SHP77 (cell line): ENCODE measurements around the gene BHLHE41.

Experiments
- DNase-seq, 2 experiments: peaks; one replicate each; lab custom pipeline; 2025; lab: John Stamatoyannopoulos, UW

Gene BHLHE41

GRCh38 chr12:26113853-26114719 is 10.8 kb downstream of the BHLHE41 start:
- DNase-seq: peak; percentile 75 to 87

GRCh38 chr12:26113181-26113654 is 11.6 kb downstream of the BHLHE41 start:
- DNase-seq: peak; percentile 39 to 47

GRCh38 chr12:26112703-26113147 is 12.1 kb downstream of the BHLHE41 start:
- no peak for DNase-seq

- DNase-seq: no peak
Measured at GRCh38 chr12:26112232-26112631, 12.6 kb downstream of the BHLHE41 start.

- DNase-seq: peak in 1 of 2 experiments; percentile 36
Measured at GRCh38 chr12:26109343-26109881, 15.4 kb downstream of the BHLHE41 start.

GRCh38 chr12:26108915-26109314 is 15.9 kb downstream of the BHLHE41 start:
- no peak for DNase-seq

GRCh38 chr12:26106347-26106746 is 18.5 kb downstream of the BHLHE41 start:
- DNase-seq: no peak

- DNase-seq: no peak
Measured at GRCh38 chr12:26102953-26103352, 21.9 kb downstream of the BHLHE41 start.

GRCh38 chr12:26101763-26102162 is 23.1 kb downstream of the BHLHE41 start:
- DNase-seq: no peak

- no peak for DNase-seq
Measured at GRCh38 chr12:26101350-26101734, 23.5 kb downstream of the BHLHE41 start.

- DNase-seq: no peak
Measured at GRCh38 chr12:26100666-26101349, 24.0 kb downstream of the BHLHE41 start.

- DNase-seq: peak; percentile 74
Measured at GRCh38 chr12:26097046-26097878, 27.6 kb downstream of the BHLHE41 start.

- no peak for DNase-seq
Measured at GRCh38 chr12:26096036-26096435, 28.8 kb downstream of the BHLHE41 start.

- DNase-seq: no peak
Measured at GRCh38 chr12:26095186-26095585, 29.7 kb downstream of the BHLHE41 start.

- no peak for DNase-seq
Measured at GRCh38 chr12:26092346-26093105, 32.3 kb downstream of the BHLHE41 start.

- DNase-seq: no peak
Measured at GRCh38 chr12:26091822-26092221, 33.0 kb downstream of the BHLHE41 start.

- no peak for DNase-seq
Measured at GRCh38 chr12:26090836-26091510, 33.9 kb downstream of the BHLHE41 start.

GRCh38 chr12:26088998-26089397 is 35.8 kb downstream of the BHLHE41 start:
- peak in 1 of 2 experiments; percentile 7 for DNase-seq

- no peak for DNase-seq
Measured at GRCh38 chr12:26086936-26087335, 37.9 kb downstream of the BHLHE41 start.

GRCh38 chr12:26080911-26081310 is 43.9 kb downstream of the BHLHE41 start:
- DNase-seq: no peak
